MCF 10A (cell line): ENCODE measurements around the gene HELZ. TPM values are rescaled to one million over a fixed set of nuclear protein-coding genes. Genes with fewer than 3 reads are reported as not detected.

Source experiments
- BruUV-seq: library from RNA; stranded (reverse); fragments of 400-500 nt; replicated peaks from 2 replicates; lab custom pipeline; 2021; lab: Mats Ljungman, UMichigan
- CTCF ChIA-PET: fragments of 300-600 bp; sonication (Branson Sonifier 250); formaldehyde crosslinking; extraction: SDS; loops from one replicate; lab custom pipeline; 2021; ENCODE audit warnings: antibody characterized with exemption, inconsistent platforms; lab: Yijun Ruan, JAX
- POLR2A ChIA-PET: fragments of 300-600, 350-650 bp; sonication (Branson Sonifier 250); formaldehyde crosslinking; extraction: SDS; loops from one replicate; lab custom pipeline; 2020; ENCODE audit warnings: antibody characterized with exemption, inconsistent platforms; lab: Yijun Ruan, JAX
- DNase-seq: peaks from one replicate; pipeline ENCODE4 v3.0.0-alpha.2; 2018; ENCODE audit not compliant: unreplicated experiment
- H3K27ac Mint-ChIP-seq: one replicate; pipeline ENCODE4 v1.8.0; 2022; ENCODE audit warnings: mild to moderate bottlenecking, low read depth, mixed read lengths; ENCODE audit not compliant: unreplicated experiment
- H3K27me3 Mint-ChIP-seq: one replicate; pipeline ENCODE4 v1.8.0; 2022; ENCODE audit warnings: mixed read lengths; ENCODE audit not compliant: insufficient read depth, unreplicated experiment
- H3K36me3 Mint-ChIP-seq: one replicate; pipeline ENCODE4 v1.8.0; 2022; ENCODE audit warnings: mild to moderate bottlenecking, moderate library complexity, mixed read lengths; ENCODE audit not compliant: insufficient read depth, unreplicated experiment
- H3K4me1 Mint-ChIP-seq: one replicate; pipeline ENCODE4 v1.8.0; 2022; ENCODE audit warnings: mixed read lengths; ENCODE audit not compliant: insufficient read depth, unreplicated experiment
- H3K4me3 Mint-ChIP-seq: one replicate; pipeline ENCODE4 v1.8.0; 2022; ENCODE audit warnings: mild to moderate bottlenecking, moderate library complexity, mixed read lengths; ENCODE audit not compliant: unreplicated experiment
- H3K9me3 Mint-ChIP-seq: one replicate; pipeline ENCODE4 v1.8.0; 2022; ENCODE audit warnings: mixed read lengths; ENCODE audit not compliant: unreplicated experiment
- CTCF ChIP-seq: fragments of 200-600 bp; IDR thresholded peaks from one replicate; pipeline ENCODE4 v1.8.0; 2022; ENCODE audit warnings: antibody characterized with exemption, mild to moderate bottlenecking; ENCODE audit not compliant: unreplicated experiment
- intact Hi-C: fragments of 100-400 bp; cut with micrococcal nuclease; formaldehyde crosslinking; loops from 2 replicates; pipeline ENCODE4 v1.14.1; 2022
- total RNA-seq: library from RNA; stranded (reverse); gene quantifications from 2 replicates; pipeline ENCODE4 v1.2.3, GENCODE V29; 2022

Gene HELZ
- total RNA-seq, 1 experiment from 2014 or later: 71.7 TPM

- Mint-ChIP-seq H3K27ac (peak overlapping the region; percentile 28), H3K27me3 (no peaks in the 10 kb centered on the region), H3K9me3 (no peaks in the 10 kb centered on the region), H3K36me3 (peaks cover 66% of the 10 kb centered on the region), H3K4me3 (no peak overlapping the region), H3K4me1 (peaks cover 35% of the 10 kb centered on the region)
- POLR2A ChIA-PET: no interaction called here
- BruUV-seq: no TSS peak
- no peak for DNase-seq
- no peak for TF ChIP-seq CTCF
- CTCF ChIA-PET: no interaction called here
- intact Hi-C loops: no loop called here
Measured at GRCh38 chr17:67136191-67137025, 108.6 kb downstream of the HELZ start.

- intact Hi-C loops: no loop called here
- ChIA-PET POLR2A (interaction anchor here (0.6 to 2.1 kb wide), 5 partner anchors 9 to 296 kb away, joined by 3 to 6 read pairs (median 3); no protein-coding TSS in a partner anchor), CTCF (interaction anchor here (1.0 to 1.2 kb wide), 2 partner anchors 10 to 68 kb away, joined by 4 read pairs; no protein-coding TSS in a partner anchor)
- Mint-ChIP-seq H3K36me3 (peaks cover 66% of the 10 kb centered on the region), H3K27me3 (no peaks in the 10 kb centered on the region), H3K4me1 (peaks cover 6% of the 10 kb centered on the region), H3K4me3 (no peak overlapping the region), H3K9me3 (no peaks in the 10 kb centered on the region), H3K27ac (no peak overlapping the region)
- no peak for DNase-seq
- TF ChIP-seq CTCF: no peak
- no TSS peak for BruUV-seq
Measured at GRCh38 chr17:67133161-67133560, 111.8 kb downstream of the HELZ start.

DNA sequence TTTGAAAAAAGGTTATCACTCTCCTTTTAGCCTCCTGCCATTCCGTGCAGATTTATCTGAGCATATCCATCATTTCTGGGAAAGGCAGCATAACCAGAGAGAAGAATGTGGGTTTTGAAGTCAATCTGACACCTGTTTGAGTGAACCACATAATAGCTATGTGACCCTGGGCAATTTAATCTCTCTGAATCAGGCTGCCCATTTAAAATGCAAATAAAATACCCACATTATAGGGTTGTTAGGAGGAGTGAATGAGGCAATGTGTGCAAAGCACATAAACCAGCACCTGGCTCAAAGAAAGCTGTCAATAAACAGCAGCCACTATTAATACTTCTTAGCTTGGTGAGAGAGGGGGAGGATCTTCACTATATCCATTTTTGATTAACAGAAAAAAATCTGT, 112.6 kb downstream of the HELZ start:
- TF ChIP-seq CTCF: no peak
- intact Hi-C loops: no loop called here
- ChIA-PET CTCF (interaction anchor here (1.2 kb wide), 1 partner anchor 10 kb away, joined by 4 read pairs; no protein-coding TSS in a partner anchor), POLR2A (interaction anchor here (0.6 to 2.1 kb wide), 6 partner anchors 10 to 297 kb away, joined by 3 to 6 read pairs (median 3); no protein-coding TSS in a partner anchor)
- H3K27ac Mint-ChIP-seq: no peak overlapping the region
- no peaks in the 10 kb centered on the region for H3K27me3 Mint-ChIP-seq
- no peak for DNase-seq
- peaks cover 69% of the 10 kb centered on the region for H3K36me3 Mint-ChIP-seq
- H3K4me3 Mint-ChIP-seq: no peak overlapping the region
- no TSS peak for BruUV-seq
- no peaks in the 10 kb centered on the region for H3K9me3 Mint-ChIP-seq
- no peaks in the 10 kb centered on the region for H3K4me1 Mint-ChIP-seq

- no peak overlapping the region for H3K27ac Mint-ChIP-seq
Measured at GRCh38 chr17:67130768-67131167, 114.2 kb downstream of the HELZ start.

More at GRCh38 chr17:67130768-67131167, 114.2 kb downstream of the HELZ start:
- no TSS peak for BruUV-seq
- no peak for DNase-seq
- TF ChIP-seq CTCF: no peak
- ChIA-PET POLR2A (interaction anchor here (1.1 to 1.7 kb wide), 3 partner anchors 9 to 214 kb away, joined by 3 to 6 read pairs (median 5); no protein-coding TSS in a partner anchor), CTCF (interaction anchor here (0.7 to 1.1 kb wide), 2 partner anchors 30 to 70 kb away, joined by 3 to 6 read pairs; no protein-coding TSS in a partner anchor)
- Mint-ChIP-seq H3K27me3 (no peaks in the 10 kb centered on the region), H3K36me3 (peaks cover 62% of the 10 kb centered on the region), H3K4me1 (no peaks in the 10 kb centered on the region), H3K4me3 (no peak overlapping the region), H3K9me3 (no peaks in the 10 kb centered on the region)
- intact Hi-C loops: no loop called here
